ENCODE measurements around the gene NRXN2.

The NRXN2 gene

GRCh38 chr11:64723117-64723906 lies at the start of gene NRXN2:
Gene NRXN2, minus strand, starts transcription at chr11:64723197. Its CDS starts 9,498 bp downstream, at chr11:64713699.
- DNase-seq: peak; percentile 69

GRCh38 chr11:64772303-64773018 lies 49.5 kb upstream of the NRXN2 start:
- no peak for DNase-seq

- DNase-seq: no peak
Measured at GRCh38 chr11:64771861-64772260, 48.9 kb upstream of the NRXN2 start.

DNA sequence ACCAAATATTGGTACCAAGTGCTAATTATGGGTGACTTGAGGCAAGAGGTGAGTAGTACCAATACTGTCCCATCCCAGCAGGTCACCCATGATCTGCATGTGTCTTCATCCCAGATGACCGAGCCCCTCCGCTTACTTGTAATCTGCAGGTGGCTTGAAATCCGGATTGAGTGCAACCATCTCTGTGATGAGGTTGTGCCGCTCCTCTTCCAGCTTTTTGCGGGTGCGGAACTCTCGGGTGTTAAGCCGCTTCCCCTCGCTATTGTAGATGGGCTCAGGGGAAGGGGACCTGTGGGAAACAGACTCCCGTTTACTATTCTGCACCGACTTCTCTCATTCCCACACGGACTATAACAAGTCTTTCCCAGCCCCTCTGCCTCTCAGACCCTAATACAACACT lies 47.1 kb upstream of the NRXN2 start:
- DNase-seq: no peak

DNA sequence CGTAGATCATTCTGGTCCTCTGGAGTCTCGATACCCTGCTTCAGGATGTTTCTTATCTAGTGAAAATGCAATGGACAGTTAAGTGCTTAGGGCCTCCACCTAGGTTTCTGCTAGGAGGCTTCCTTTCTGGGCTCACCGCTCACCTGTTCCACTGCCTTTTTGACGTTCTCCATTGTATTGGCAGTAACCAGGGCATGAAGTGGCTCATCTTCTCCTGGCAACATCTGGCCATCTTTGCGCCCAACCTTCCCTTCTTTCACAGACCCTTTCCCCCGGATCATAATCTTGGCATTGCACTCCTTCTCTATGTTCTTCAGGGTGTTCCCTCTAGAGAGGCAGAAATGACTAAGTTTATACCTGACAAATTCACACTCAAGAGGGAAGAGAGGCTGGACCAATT lies 46.3 kb upstream of the NRXN2 start:
- no peak for DNase-seq

DNA sequence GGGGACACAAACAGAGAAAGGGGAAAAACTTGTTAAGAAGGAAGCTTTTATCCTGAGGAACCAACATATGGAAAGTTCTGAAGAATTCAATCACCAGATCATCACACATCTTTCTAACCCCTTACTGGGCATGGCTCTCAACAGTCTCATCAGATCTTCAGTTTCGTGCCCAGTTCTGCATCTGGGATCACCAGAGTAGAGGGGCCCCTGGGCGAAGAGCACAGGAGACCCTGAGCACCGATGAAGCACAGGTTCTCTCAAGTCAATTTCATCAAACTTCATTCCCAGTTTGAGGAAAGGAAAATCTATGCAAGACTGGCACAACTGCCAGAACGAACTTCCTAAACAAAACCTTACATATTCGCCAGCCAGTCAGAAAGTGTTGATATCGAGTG lies 45.3 kb upstream of the NRXN2 start:
- no peak for DNase-seq

GRCh38 chr11:64767344-64768299 lies 44.6 kb upstream of the NRXN2 start:
- DNase-seq: peak; percentile 55

GRCh38 chr11:64766881-64767280 lies 43.9 kb upstream of the NRXN2 start:
- DNase-seq: no peak

DNA sequence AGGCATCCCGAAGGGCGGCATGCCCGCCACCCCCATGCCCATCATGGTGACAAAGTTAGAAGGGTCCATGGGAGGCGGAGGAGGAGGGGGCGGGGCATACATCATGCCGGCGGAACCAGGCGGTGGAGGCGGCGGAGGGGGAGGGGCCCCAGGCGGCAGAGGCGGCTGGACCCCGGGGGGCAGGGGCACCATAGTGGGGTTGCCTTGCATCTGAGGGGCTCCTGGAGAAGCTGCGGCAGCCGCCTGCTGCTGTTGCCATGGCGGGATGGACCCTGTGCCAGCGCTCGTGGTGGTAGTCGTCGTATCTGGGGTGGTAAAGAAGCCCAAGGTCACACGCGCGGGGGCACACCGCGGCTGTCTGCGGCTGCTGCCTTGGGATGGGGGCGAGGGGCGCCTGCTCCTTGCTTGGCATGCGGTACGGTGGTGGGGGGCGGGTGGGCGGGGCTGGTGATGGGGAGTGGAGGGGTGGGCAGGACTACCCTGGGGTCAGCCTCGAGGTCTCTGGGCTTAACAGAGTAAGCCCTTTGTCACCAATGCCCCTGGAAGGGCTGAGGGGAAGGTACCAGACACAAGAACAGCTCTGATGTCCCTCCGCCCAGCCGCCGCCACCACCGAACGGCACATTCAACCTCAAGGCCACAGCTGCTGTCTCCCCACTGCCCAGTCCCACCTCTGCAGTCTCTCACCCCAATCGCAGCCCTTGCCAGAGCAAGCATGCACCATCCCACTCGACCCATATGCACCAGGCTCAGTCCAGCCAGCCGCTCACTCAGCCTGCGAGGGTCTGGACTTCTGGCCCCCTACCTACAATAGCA lies 43.1 kb upstream of the NRXN2 start:
- DNase-seq: no peak

DNA sequence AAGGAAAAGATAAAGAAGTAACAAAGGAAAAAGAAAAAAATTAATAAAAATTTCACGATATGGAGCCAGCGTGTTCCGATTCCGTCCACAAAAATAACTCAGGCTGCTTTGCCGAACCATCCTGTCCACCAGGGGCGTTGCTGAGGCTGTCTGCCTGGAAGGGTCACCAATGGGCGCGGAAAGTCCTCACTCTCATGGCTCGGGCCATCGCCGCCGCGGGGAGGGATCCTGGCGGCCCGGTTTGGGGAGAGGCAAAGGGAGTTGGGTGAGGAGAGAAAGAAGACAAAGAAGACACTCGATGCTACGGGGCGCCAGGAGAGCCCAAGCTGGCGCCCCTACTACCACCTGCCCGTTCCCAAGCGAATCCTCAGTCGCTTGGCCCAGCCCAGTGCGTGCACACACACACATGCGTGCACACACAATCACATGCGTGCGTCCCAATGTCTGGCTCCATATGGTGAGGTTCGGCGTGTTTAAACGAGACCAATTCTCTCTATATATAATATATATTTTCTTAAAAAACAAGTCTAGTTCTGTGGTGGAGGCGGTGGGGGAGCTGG lies 42.4 kb upstream of the NRXN2 start:
- no peak for DNase-seq

DNA sequence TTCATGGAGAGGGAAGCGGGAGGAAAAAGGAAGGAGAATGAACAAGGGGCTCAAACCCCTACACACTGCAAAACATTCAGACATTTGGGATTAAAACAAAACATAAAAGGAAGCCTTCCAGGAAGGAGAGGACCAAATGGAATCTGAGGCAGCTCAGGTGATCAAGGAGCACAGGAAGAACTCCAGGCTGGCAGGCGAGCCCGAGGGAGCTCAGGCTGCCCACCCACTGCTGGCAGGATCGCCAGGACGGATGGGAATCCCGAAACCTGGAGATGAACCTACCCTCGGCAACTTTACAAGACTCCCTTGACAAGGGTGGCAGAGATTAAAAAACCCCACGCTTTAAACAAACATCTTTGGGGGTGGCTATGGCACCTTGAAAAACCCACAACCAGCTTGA lies 41.8 kb upstream of the NRXN2 start:
- DNase-seq: no peak

DNA sequence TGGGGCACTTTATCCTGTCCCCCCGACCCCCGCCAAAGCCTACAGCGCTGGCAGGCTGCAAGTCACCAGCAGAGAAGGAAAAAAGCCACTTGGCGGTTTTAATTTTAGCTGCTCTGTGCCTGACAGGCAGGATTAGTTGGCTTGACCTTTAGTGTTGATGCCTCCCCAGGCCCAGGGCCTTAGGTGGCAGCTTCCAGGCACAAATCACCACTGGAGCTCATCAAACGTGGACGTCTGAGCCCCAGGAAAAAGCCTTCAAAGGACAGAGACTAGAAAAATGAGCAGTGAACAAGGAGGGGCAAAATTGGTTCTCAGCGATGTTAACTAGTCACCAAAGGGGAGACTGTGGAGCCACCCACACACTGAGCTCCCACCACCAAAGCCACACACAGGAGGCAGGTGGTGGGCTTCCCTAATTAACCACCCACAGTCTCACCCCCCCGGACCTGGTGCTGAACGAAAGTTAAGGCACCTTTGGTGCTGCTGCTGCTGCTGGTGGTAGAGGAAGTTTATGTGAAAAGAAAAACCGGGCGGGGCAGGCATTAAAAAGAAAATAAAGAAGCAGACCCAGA lies 41.1 kb upstream of the NRXN2 start:
- DNase-seq: no peak

GRCh38 chr11:64763526-64764039 lies 40.6 kb upstream of the NRXN2 start:
- DNase-seq: no peak

- no peak for DNase-seq
Measured at GRCh38 chr11:64762674-64763525, 39.9 kb upstream of the NRXN2 start.

DNA sequence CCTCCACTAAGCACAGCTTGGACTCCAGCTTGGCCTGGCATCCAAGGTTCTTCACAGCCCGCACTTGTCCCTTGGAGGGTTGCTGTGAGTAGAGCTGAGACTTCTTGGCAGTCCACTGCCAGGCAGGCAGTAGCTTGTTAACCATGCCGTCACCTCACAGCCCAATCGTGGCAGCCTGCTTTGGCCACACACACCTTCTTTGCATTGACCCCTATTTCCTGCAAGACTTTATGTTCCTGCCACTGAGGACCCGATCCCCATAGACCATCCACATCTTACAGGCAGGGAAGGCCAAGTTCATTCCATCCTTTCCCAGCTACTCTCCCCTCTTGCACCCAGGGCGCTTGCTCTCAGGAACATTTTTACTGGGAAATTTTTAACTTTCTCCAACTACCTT lies 39.3 kb upstream of the NRXN2 start:
- no peak for DNase-seq

DNA sequence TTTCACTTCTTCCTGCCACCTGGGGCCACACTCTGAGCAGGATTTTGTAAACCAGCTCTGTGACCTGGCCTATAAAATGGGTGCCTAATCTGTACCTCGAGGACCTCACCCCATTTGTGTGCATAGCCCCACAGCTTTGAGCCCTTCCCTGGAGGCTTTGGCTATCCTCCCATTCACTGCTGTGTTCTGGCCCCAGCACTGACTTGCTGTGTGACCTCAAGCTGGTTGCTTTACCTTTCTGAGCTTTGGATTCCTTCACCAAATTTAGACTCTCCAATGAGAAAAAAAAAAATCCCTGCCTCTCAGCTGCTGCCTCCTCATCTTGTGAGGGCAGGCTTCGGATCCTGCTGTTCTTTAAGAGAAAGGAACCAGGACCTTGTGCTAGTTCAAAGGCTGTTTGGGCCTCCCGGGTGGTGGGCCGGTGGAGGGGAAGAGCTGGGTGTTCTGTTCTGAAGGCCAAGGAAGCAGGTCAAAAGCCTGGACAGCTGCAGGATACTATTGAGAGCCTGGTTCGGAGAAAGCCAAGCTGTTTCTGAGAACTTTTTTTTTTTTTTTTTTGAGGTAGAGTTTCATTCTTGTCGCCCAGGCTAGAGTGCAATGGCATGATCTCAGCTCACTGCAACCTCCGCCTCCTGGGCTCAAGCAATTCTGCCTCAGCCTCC lies 37.9 kb upstream of the NRXN2 start:
- no peak for DNase-seq

DNA sequence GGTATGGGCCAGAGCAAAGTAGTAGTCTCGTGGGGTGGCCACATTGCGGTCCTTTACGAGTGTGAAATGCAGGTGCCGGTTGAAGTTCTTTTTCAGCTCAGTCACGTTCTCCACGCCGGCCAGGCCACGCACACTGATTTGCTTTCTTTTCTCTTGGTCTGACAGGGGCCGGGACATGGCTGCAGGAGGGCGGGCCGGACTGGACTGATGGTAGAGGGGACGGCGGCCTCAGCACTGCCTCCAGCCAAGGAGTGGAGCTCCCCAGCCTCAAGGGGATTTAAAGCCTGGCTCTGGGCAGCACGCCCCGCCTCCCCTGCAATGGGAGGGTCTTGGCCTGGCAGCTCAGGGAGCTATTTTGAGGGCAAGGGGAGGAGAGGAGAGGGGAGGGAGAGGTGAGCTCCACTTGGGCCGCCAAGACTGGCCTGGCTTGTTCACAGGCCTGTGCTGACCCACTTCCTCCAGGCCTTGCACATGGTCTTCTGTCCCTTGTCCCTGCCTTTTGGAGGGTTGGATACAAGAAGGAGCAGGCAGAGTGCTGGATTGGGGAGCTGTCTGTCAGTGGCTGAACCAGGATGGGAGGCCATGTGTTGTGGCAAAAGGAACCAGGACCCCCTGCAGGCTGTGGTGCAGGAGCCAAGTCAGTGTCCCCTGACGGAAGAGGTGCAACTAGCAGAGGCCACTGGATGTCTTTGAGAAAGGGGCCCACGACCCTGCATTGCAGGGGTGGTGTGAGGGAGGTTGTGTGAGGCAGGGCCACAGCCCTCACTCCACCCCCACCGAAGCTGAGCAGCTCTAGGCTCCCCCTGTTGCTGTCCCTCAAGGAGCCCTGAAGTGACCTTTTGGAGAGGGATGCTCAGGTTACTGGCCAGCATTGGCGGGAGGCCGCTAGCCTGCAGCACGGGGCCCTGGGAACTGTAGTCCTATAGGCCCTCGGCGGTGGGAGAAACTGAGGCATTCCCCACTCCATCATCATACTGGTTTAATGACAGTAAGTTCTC lies 37.0 kb upstream of the NRXN2 start, which contains the start of gene PYGM:
PYGM (minus strand) TSS at position 253 of the 998 bp plus-strand sequence; CDS start at position 177, 76 bp downstream.
- DNase-seq: no peak

- no peak for DNase-seq
Measured at GRCh38 chr11:64759131-64759721, 36.2 kb upstream of the NRXN2 start.
